HepG2 (cell line): Measurements from ENCODE around the gene ZNF771. TPM values are rescaled to one million over a fixed set of nuclear protein-coding genes. Genes with fewer than 3 reads are reported as not detected.

Experiments
- CEBPB ChIP-seq: IDR thresholded peaks from 2 replicates; pipeline ENCODE4 v1.6.1; 2011; ENCODE audit warnings: low read depth, low read length, improper control_type of control experiment, borderline replicate concordance
- GLMP ChIP-seq: sonication (generic); formaldehyde crosslinking; IDR thresholded peaks from 2 replicates; pipeline ENCODE4 v1.9.0; 2021; ENCODE audit warnings: missing genetic modification reagents, mild to moderate bottlenecking, borderline replicate concordance
- KDM4B ChIP-seq: sonication (generic); formaldehyde crosslinking; IDR thresholded peaks from 2 replicates; pipeline ENCODE4 v1.4.0; 2020; ENCODE audit warnings: missing genetic modification reagents
- KDM5B ChIP-seq: sonication (generic); formaldehyde crosslinking; IDR thresholded peaks from 2 replicates; pipeline ENCODE4 v1.4.0; 2020; ENCODE audit warnings: missing genetic modification reagents, mild to moderate bottlenecking, borderline replicate concordance
- KLF13 ChIP-seq: sonication (generic); formaldehyde crosslinking; IDR thresholded peaks from 2 replicates; pipeline ENCODE4 v1.4.0; 2020; ENCODE audit warnings: mild to moderate bottlenecking, missing genetic modification reagents
- MEIS1 ChIP-seq: sonication (generic); formaldehyde crosslinking; IDR thresholded peaks from 2 replicates; pipeline ENCODE4 v1.9.0; 2021; ENCODE audit warnings: mild to moderate bottlenecking, missing genetic modification reagents, moderate library complexity, borderline replicate concordance
- NFKB2 ChIP-seq: sonication (generic); formaldehyde crosslinking; IDR thresholded peaks from 2 replicates; pipeline ENCODE4 v1.4.0; 2020; ENCODE audit warnings: missing genetic modification reagents, borderline replicate concordance
- PATZ1 ChIP-seq: sonication (generic); formaldehyde crosslinking; IDR thresholded peaks from 2 replicates; pipeline ENCODE4 v1.4.0; 2020; ENCODE audit warnings: missing genetic modification reagents
- RARG ChIP-seq: sonication (generic); formaldehyde crosslinking; IDR thresholded peaks from 2 replicates; pipeline ENCODE4 v1.4.0; 2020; ENCODE audit warnings: low read depth, mild to moderate bottlenecking, missing genetic modification reagents
- REXO4 ChIP-seq: sonication (generic); formaldehyde crosslinking; IDR thresholded peaks from 2 replicates; pipeline ENCODE4 v1.8.0; 2022; ENCODE audit warnings: missing genetic modification reagents, mild to moderate bottlenecking, borderline replicate concordance
- SMAD9 ChIP-seq: sonication (generic); formaldehyde crosslinking; IDR thresholded peaks from 2 replicates; pipeline ENCODE4 v1.5.1; 2020; ENCODE audit warnings: mild to moderate bottlenecking, missing genetic modification reagents
- TCF12 ChIP-seq, 2 experiments: fragments of 450-650 bp in 1 of 2; sonication (generic) in 1 of 2; formaldehyde crosslinking in 1 of 2; IDR thresholded peaks; 2 replicates each; pipeline versions ENCODE4 v1.6.1 to v1.8.0; 2017 to 2022; ENCODE audit warnings: antibody characterized with exemption in 1 of 2, mild to moderate bottlenecking in 1 of 2, missing genetic modification reagents in 1 of 2, moderate library complexity in 1 of 2
- TMF1 ChIP-seq: sonication (generic); formaldehyde crosslinking; IDR thresholded peaks from 2 replicates; pipeline ENCODE4 v1.8.1; 2022; ENCODE audit warnings: low read depth, missing genetic modification reagents
- ZBTB21 ChIP-seq: sonication (generic); formaldehyde crosslinking; IDR thresholded peaks from 2 replicates; pipeline ENCODE4 v1.4.0; 2020; ENCODE audit warnings: missing genetic modification reagents
- ZBTB7A ChIP-seq: sonication (generic); formaldehyde crosslinking; IDR thresholded peaks from 2 replicates; pipeline ENCODE4 v1.8.0; 2022; ENCODE audit warnings: mild to moderate bottlenecking, missing genetic modification reagents
- ZFP90 ChIP-seq: sonication (generic); formaldehyde crosslinking; IDR thresholded peaks from 2 replicates; pipeline ENCODE4 v1.8.0; 2022; ENCODE audit warnings: missing genetic modification reagents, mild to moderate bottlenecking, inconsistent platforms, borderline replicate concordance
- ZNF256 ChIP-seq: sonication (generic); formaldehyde crosslinking; conservative IDR thresholded peaks from 2 replicates; pipeline ENCODE4 v1.4.0; 2020; ENCODE audit warnings: missing genetic modification reagents
- ZNF484 ChIP-seq: sonication (generic); formaldehyde crosslinking; IDR thresholded peaks from 2 replicates; pipeline ENCODE4 v1.5.1; 2020; ENCODE audit warnings: mild to moderate bottlenecking, low read depth, missing genetic modification reagents, borderline replicate concordance
- ZNF510 ChIP-seq: sonication (generic); formaldehyde crosslinking; IDR thresholded peaks from 2 replicates; pipeline ENCODE4 v1.4.0; 2020; ENCODE audit warnings: low read depth, mild to moderate bottlenecking, missing genetic modification reagents
- ZNF512B ChIP-seq: sonication (generic); formaldehyde crosslinking; IDR thresholded peaks from 2 replicates; pipeline ENCODE4 v1.5.1; 2020; ENCODE audit warnings: missing genetic modification reagents, mild to moderate bottlenecking, borderline replicate concordance
- ZNF776 ChIP-seq: sonication (generic); formaldehyde crosslinking; IDR thresholded peaks from 2 replicates; pipeline ENCODE4 v1.4.0; 2020; ENCODE audit warnings: mild to moderate bottlenecking, missing genetic modification reagents
- ZNF83 ChIP-seq: sonication (generic); formaldehyde crosslinking; IDR thresholded peaks from 2 replicates; pipeline ENCODE4 v1.4.0; 2020; ENCODE audit warnings: missing genetic modification reagents, mild to moderate bottlenecking, borderline replicate concordance
- ZNF841 ChIP-seq: sonication (generic); formaldehyde crosslinking; IDR thresholded peaks from 2 replicates; pipeline ENCODE4 v1.8.1; 2023; ENCODE audit warnings: missing genetic modification reagents, borderline replicate concordance
- polyA plus RNA-seq, 8 experiments: library from polyadenylated mRNA; depleted of rRNA in 3 of 8; stranded (reverse) in 7 of 8; unstranded in 1 of 8; fragments of >200 nt; fragmentation: Illumina TruSeq in 4 of 8; extraction: Trizol in 4 of 8; gene quantifications; 2 replicates each; pipeline versions ENCODE4 v1.2.1 to v1.2.3, GENCODE V29; 2011 to 2016; ENCODE audit warnings: low read depth in 4 of 8, missing spikeins in 1 of 8, mixed read lengths in 1 of 8; ENCODE audit not compliant: insufficient read depth in 1 of 8
- total RNA-seq, 5 experiments: library from RNA; depleted of rRNA; stranded (reverse); fragments of >200 nt; fragmentation: Illumina TruSeq; extraction: Trizol; gene quantifications; 2 replicates each; pipeline ENCODE4 v1.2.3, GENCODE V29; 2016; ENCODE audit warnings: low read depth in 1 of 5

The ZNF771 gene
- total and polyA plus RNA-seq, 2 of the 13 experiments (the other 11 are each of a cell fraction or from before 2014, with no cell fraction given) = 5.0 to 11.8 TPM

- TF ChIP-seq ZNF256 (no peak), SMAD9 (0 out of 2 replicates have a peak, but pooled peaks have one; percentile 53), KLF13 (CRISPR knock-in tag) (no peak), ZBTB7A (CRISPR knock-in tag) (peak; percentile 73), CEBPB (no peak), ZNF512B (CRISPR knock-in tag) (no peak), KDM4B (CRISPR knock-in tag) (peak; percentile 17; the same call in 1 of the 2 replicates), ZNF776 (CRISPR knock-in tag) (no peak; the same call in 1 of the 2 replicates), KDM5B (CRISPR knock-in tag) (peak; percentile 61; the same call in 1 of the 2 replicates), ZNF841 (CRISPR knock-in tag) (0 out of 2 replicates have a peak, but pooled peaks have one; percentile 44), PATZ1 (CRISPR knock-in tag) (peak; percentile 89), ZNF83 (peak; percentile 79; the same call in 1 of the 2 replicates), ZBTB21 (no peak), TCF12 (IDR thresholded peaks at IDR 0.05) (no peak), TCF12 (CRISPR knock-in tag; IDR thresholded peaks at IDR 0.05) (no peak), RARG (CRISPR knock-in tag) (0 out of 2 replicates have a peak, but pooled peaks have one; percentile 43), GLMP (CRISPR knock-in tag) (no peak), REXO4 (CRISPR knock-in tag) (no peak; the same call in 1 of the 2 replicates), TMF1 (CRISPR knock-in tag) (no peak), ZFP90 (CRISPR knock-in tag) (no peak), MEIS1 (CRISPR knock-in tag) (peak; percentile 74; the same call in 1 of the 2 replicates), ZNF510 (CRISPR knock-in tag) (no peak), ZNF484 (no peak), NFKB2 (CRISPR knock-in tag) (no peak)
Observed at GRCh38 chr16:30395155-30395991, 12.0 kb upstream of the ZNF771 start, which contains the start of gene ZNF48 (continued).
